Stimulated activated CD8-positive, alpha-beta memory T cell treated with anti-CD3 and anti-CD28 coated beads, Interleukin-4, amount 100 ng/mL, for 4 hours (primary cell): ENCODE results near the gene FRS3.

Source experiments
- DNase-seq, 2 donors: peaks; one replicate each; pipeline ENCODE4 v3.0.0-alpha.2; 2020; ENCODE audit warnings: low read depth in 2 of 2, low spot score in 1 of 2

The FRS3 gene

GRCh38 chr6:41730531-41731436 lies 48.9 kb downstream of the FRS3 start:
- DNase-seq, result no peak

DNA sequence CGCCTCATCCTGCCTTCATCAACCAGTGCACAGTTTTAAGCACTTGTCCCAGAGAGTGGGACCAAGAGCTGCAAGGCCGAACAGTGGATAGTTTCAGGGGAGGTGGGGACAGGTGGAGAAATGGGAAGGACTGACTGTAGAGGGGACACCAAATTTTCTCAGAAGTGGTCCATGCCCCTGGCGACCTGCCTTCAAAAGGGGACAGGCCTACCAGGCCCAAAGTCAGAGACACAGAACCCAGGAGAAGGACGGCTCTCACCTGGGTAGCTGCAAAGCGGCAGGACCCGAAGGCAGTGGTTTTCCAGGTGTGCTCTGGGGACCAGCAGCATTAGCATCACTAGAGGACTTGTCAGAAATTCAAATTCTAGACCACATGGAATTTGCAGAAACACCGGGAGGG lies 50.1 kb downstream of the FRS3 start:
- no peak for DNase-seq

- no peak for DNase-seq
Measured at GRCh38 chr6:41728954-41729353, 50.7 kb downstream of the FRS3 start.

DNA sequence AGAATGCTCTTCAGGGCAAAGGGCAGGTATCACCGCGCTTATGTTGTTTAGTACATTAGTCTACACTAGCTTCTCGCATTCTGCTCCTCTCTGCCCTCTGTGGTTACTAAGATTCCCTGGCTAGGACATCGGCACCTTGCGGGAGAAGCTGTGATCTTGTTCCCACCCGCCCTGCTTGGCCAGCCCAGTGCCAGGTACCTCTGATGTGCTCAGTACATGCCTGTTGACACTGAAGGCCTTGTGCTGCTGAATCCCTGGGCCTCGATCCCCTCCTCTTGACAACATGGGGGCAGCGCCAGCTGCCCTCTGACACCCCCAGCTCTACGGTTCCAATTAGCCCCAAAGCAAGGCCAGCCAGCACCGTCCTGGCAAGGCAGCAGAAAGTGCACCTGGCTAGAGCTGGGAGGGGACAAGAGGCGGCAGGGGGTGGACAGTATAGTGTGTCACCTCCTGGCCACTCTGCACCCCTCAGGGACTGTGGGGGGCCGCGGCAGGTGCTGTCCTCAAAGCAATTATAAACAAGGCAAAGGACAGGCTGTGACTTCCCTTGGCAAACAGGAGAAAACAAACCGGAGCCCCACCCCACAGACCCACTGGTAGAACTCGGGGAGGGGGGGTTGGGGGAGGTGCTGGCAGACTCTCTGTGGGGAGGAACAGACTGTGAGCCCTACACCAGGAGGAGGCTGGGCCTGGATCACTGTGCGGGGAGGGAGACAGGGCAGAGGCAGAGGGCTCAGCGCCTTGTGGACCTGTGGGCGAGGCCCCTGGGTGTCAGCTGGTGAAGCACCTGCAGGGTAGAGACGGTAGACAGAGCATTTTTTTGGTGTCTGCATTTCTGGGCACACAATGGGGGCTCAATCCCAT lies 51.4 kb downstream of the FRS3 start:
- DNase-seq, result no peak

GRCh38 chr6:41727705-41728072 lies 52.0 kb downstream of the FRS3 start:
- no peak for DNase-seq

DNA sequence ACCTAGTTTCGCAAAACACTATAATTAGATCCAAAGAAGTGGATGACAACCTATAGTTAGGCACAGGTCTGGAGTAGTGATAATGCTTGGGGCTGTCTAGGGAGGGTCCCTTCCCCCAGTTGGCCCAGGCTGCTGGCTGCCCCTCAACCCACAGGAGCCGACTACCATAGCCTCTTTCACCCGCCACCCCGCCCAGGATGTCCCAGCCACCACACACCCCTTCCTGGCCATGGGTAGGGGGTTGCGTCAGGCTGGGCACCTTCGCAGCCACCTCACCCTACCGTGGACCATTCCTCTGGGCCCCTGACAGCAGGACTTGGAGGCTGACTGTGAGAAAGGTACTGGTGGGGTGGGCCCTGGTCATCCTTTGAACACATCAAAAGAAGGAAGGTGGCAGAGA lies 52.8 kb downstream of the FRS3 start:
- DNase-seq, result no peak

GRCh38 chr6:41724586-41725501 lies 54.9 kb downstream of the FRS3 start:
- DNase-seq, result no peak

- no peak for DNase-seq
Measured at GRCh38 chr6:41724228-41724580, 55.5 kb downstream of the FRS3 start.

DNA sequence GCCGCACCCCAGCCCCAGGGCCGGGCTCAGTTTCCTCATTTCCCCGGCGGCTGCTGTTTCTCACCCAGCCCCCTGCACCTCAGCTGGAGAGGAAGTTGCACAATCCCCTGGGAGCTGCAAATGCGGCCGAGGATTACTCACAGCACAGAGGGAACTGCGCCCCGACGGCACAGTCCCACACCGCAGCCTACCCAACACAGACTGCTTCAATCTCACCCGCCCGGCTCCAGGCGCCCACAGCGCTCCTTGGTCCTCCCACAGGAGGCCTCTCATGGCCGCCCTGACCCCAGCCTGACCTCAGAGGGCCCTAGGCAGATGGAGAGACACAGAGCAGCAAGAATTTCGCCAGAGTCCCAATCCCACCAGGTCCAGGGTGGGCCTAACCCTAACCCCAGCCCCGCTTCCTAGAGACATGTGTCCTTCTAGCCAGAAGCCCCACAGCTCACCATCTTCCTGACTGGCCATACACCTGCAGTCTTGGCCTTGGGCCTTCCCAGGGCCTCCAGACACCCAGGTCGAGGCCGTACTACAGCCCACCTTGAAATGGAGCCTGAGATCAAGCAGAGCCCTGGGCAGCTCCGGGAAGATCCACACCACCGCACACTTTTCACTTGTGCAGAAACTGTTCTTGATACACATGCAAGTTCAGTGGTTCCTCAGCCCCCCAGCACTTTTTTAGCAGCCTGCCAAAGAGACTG lies 56.0 kb downstream of the FRS3 start:
- DNase-seq, result no peak

GRCh38 chr6:41722969-41723529 lies 56.7 kb downstream of the FRS3 start:
- no peak for DNase-seq

DNA sequence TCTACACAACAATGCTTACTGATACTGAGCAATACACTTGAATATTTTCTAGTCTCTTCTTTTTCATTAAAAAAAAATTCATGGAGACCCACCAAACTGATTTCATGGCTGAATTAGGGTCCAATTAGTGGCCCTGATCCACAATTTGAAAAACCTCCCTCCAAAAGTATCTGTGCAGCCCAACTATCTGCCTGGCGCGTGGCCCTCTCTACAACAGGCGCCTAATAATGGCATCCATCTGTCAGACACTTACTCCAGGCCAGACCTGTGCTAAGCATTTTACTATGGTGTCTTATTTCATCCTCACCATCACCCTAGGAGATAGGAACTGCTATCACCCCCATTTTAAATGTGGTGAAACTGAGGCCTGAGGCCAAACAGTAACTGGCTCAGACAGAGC lies 58.3 kb downstream of the FRS3 start:
- DNase-seq, result no peak

DNA sequence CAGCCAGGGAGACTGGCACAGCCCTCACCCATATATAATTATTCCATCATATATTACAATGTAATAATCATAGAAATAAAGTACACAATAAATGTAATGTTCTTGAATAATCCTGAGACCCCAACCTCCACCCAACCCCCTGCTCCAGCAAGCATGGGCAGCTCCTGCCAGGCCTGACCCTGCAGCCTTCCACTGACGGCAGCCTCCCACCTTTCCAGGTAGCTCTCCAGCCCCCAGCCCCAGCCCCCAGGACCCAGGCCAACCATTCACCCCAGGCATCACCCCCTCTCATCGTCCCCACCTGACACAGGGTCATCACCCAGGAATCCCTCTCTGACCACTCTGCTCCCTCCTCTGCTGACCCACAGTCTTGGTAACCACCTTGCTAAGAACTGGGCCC lies 58.9 kb downstream of the FRS3 start:
- DNase-seq, result no peak

DNA sequence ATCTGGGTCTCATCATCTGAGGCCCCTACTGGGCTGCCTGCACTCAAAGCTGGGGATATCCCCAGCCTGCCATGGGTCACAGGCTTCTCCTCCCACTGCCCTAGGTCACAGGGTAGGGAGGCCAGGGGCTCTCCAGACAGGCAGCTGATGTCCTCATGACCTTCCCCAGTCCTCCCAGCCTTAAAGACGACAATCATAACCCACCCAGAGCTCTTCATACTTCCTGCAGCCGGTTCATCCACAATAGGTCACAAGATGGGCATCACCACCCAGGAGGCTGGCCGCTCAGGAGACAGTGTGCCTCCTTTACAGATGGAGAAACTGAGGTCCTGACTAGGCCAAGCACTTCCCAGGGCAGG lies 59.5 kb downstream of the FRS3 start:
- no peak for DNase-seq
